Anterior cingulate cortex (tissue), 58 donors: ENCODE measurements around the gene FBXO41.

Experiments used
- DNase-seq, 58 donors: peaks; one replicate each; lab custom pipeline; 2025; lab: John Stamatoyannopoulos, UW

Gene FBXO41

DNA sequence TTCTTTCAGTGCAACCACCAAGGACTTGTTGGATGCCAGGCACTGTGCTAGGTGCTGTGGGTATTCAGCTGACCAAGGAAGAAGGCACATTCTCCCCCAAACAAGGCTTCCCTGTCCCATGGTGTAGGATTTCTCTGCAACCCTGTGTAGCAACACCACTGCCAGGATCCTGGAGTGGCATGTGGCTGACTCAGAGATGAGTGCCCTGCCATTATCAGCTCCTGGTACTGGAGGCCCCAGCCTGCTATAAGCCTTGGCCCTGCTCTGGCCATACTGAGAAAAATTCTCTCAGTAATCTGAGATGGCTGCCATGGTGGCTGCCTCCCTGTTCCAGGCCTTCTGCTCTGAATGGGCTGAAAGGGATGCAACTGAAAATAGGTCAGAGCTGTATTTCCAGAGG is 66.0 kb downstream of the FBXO41 start:
- no peak for DNase-seq

DNA sequence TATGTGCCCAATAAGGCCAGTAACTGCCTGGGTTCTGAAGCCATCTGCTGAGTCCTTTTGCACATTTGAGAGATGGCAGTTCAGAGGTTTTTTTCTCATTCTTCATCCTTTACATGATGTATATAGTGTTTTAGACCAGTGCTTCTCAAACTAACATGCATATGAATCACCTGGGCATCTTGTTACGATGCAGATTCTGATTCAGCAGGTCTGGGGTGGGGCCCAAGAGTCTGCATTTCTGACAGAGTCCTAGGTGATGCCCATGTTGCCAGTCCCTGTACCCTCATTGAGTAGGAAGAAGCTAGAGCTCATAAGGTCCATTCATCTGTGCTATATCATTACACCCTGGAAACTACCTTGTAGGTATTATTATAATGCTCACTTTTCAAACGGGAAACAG is 66.5 kb downstream of the FBXO41 start:
- no peak for DNase-seq

DNA sequence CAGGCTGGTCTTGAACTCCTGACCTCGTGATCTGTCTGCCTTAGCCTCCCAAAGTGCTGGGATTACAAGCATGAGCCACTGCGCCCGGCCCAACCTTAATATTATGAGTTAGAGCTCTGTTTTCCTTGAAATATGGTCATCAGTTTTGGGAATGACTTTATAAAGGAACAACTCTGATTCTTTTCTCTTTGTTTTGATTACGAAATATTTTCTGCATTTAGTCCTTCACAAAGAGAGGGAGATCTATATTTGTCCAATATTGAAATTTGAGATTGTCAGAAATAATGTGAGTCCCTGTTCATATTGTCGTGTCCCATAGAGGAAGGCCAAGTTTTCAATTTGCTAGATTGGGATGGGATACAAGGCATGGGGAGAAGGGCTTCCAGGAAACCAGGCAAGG is 67.1 kb downstream of the FBXO41 start:
- no peak for DNase-seq

DNA sequence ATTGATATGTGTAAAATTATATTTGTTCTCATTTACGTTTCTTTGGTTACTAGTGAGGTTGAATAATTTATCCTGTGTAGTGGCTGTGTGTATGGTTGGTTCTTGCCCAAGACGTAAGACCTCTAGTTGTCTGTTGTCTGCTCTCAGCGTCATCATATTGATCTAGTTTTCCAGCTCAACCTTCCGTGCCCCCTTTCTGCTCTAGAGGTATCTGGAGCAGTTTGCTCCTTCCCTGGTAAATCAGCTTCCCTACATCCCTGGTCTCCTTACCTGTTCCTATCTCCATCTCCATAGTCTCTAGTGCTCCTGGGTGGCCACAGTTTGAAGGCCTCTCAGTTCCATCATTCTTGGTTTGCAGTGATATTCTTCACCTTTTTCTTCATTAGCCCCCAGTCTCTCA is 69.0 kb downstream of the FBXO41 start:
- no peak for DNase-seq

DNA sequence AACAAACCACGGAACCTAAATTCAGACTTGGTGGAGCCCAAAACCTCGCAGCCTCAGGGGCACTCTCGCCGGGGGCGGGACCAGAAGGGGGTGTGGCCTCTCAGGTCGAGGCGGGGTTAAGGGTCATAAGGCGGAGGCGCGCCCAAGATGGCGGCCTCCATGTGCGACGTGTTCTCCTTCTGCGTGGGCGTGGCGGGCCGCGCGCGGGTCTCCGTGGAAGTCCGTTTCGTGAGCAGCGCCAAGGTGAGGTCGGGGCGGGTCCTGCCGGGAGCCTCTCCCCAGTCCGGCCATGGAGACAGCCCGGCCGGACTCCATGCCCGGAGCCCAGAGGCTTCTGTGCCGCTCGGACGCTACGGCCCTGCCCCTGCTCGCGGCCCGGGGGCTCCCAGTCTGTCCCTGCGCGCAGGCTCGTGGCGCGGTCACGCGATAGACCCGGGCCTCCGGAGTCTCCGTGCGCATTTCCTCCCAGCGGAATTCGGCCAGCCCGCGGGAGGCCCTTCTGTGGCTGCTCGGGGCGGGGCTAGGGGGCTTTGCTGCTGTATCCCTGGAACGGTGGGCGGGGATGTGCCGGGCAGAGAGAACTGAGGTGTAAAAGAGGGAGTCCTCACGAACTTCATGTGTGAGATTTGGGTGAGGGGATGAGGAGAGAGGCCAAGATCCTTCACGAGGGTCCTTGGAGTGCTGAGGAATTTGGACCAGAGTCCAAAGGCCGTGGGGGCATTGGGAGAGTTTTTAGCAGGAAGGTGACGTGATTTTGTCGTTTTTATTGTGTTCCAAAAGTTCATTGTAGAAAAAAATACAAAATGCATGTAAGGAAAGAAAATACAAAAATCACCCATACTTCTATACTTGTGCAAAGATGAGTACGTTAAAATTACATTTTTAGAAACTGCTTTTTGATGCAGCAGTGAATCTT is 69.9 kb downstream of the FBXO41 start, which contains the start of gene SMYD5:
Gene SMYD5 (plus strand): TSS at position 126 of the 916 bp plus-strand sequence. CDS start 22 bp downstream, at position 148.
- DNase-seq, result peak in 57 of 58 donors; percentile 23 to 85 (median 72)

DNA sequence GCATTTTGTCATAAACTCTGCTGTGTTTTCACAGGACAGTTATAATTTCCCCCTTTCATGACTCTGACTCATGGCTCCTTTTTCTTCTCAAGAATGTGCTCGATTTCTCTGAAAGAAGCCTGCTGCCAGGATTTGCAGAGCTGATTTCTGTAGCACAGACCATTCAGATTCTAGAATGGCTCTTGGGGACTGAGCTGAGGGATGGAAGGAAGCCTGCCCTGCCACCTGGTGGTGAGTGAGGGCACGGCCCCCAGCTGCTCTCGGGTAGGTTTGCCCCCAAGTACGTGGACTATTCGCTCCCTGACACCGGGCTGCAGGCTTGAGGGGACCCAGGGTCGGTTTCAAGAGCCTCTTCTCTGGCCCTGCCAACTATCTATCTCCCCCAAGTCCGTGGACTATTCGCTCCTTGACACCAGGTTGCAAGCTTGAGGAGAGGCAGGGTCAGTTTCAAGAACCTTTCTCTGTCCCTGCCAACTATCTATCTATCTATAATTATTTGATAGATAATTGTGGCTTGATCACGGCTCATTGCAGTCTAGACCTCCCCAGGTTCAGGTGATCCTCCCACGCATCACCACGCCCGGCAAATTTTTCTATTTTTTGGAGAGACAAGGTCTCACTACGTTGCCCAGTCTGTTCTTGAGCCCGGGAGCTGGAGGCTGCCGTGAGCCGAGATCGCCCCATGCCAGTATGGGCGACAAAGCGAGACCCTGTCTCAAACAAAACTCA is 71.7 kb downstream of the FBXO41 start:
- DNase-seq, result peak in 53 of 58 donors; percentile 3 to 79 (median 32)

DNA sequence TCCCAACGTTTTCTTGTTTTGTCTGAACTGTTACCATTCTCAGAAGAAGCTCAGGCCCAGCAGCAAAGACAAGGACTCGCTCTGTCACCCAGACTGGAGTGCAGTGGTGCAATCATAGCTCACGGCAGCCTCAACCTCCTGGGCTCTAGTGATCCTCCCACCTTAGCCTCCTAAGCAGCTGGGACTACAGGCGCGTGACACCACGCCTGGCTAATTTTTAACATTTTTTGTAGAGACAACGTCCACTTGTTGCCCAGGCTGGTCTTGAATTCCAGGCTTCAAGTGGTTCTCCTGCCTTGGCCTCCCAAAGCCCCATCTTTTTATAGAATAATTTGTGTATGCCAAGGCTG is 72.2 kb downstream of the FBXO41 start:
- DNase-seq, result no peak

DNA sequence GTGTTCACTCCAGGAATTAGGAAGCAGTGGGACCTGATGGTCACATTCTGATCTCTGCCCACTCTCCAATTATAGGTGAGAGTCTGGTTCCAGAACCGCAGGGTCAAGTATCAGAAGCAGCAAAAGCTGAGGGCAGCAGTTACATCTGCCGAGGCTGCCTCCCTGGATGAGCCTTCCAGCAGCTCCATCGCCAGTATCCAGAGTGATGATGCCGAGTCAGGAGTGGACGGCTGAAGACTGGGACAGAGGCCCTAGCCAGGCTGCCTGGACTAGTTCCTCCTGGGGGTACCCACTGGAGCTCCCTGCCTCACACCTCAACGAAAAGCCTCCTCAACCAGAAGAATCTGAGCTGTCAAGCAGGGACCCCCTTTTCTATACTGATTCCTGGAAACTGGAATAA is 73.6 kb downstream of the FBXO41 start:
- no peak for DNase-seq

DNA sequence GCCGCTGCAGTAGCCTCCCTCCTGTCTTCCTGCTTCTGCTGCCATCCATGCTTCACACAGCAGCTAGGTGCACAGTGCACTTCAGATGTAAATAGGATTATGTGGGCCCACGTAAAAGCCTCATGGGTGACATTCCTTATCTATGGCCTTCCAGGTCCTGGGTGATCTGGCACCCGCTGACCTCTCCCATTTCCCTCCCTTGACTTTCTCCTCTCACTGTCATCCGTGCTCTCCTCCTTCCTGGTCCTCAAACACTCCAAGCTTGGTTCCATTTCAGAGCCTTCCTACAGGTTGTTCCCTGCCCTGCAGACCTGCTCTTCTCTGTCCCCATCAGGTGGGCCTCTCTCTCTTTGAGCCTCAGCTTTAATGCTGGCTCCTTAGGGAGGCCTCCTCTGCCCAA is 74.3 kb downstream of the FBXO41 start:
- DNase-seq, result no peak

DNA sequence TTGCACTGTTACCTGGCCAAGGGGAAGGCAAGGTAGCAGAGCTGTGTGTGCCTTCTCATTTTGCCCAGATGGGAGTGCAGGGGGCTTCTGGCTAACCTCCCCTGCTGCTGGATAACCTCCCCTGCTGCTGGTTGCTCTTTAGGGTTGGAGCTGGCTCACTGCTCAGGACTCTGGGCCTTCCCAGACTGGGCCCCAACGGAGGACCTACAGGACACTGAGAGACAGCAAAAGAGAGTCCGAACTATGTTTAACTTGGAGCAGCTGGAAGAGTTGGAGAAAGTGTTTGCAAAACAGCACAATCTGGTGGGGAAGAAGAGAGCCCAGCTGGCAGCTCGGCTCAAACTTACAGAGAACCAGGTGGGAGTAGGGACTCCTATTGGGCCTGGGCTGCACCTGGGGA is 76.0 kb downstream of the FBXO41 start:
- no peak for DNase-seq

DNA sequence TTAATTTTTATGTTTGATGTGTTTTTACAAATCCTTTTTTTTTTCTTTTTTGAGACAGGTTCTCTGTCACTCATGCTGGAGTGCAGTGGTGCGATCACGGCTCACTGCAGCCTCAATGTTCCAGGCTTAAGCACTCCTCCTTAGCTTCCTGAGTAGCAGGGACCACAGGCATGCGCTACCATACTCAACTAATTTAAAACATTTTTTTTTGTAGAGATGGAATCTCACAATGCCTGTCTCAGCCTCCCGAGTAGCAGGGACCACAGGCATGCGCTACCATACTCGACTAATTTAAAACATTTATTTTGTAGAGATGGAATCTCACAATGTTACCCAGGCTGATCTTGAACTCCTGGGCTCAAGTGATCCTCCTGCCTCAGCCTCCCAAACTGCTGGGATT is 78.7 kb downstream of the FBXO41 start:
- no peak for DNase-seq
